GM15510 (cell line): ENCODE results near the gene CEP85.
A peak's percentile ranks its signal among the peaks of the same experiment; 100 is the strongest.

ENCODE experiments used
- POLR2A ChIP-seq: IDR thresholded peaks from 3 replicates; pipeline ENCODE4 v1.6.1; 2011; ENCODE audit warnings: borderline replicate concordance; ENCODE audit not compliant: insufficient read length; ENCODE audit errors: extremely low read depth

CEP85 gene

DNA sequence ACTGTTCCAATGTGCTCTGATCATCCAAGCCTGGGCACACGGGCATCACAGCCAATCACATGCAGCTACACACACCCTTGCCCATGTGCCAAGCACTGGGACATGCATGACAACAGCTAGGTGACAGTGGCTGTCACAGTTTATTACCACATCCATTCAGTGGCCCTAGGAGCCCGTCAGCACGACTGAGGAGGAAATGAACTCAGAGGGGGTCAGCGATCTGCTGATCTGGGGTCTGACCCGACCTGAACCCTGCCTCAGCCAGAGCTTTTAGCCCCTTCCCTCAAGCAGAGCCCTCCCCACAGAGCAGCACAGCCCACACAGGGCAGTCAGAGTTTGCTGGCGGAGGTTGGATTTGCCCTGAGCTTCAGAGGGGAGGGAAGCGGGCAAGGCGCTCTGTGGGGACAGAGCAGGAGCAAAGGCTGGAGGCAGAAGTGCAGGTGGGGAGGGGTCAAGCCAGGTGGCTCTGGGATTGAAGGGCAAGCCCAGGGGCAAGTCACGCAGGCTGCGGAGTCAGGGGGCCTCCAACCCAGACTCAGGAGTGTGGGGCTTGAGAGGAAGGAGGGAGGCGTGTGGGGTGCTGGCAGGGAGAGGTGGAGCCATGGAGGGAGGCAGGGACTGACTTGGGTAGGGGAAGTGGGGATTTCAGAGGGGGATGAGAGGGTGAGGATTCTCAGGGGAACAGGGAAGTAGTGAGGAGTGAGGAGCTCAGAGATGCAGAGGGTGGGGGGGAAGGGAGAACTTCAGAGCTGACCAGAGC is 56.3 kb downstream of the CEP85 start:
- no peak for TF ChIP-seq POLR2A

- TF ChIP-seq POLR2A = no peak
Measured at GRCh38 chr1:26290882-26291261, 56.9 kb downstream of the CEP85 start.

- no peak for TF ChIP-seq POLR2A
Measured at GRCh38 chr1:26291433-26291832, 57.4 kb downstream of the CEP85 start.

DNA sequence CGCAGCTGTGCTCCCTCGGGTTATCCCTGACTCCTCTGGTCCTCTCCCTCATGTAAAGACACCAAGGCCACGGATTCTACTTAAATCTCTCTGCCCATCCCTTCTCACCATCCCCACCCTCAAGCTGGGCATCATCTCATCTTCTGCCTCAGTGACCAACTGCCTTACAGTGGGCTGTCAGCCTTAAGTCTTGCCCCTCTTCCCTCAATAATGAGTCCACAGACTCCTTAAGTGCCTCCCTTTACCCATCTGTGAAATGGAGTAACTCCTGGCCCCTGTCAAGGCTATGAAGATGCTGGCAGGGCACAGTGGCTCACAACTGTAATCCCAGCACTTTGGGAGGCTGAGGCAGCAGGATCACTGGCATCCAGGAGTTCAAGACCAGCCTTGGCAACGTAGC is 57.9 kb downstream of the CEP85 start:
- TF ChIP-seq POLR2A = no peak

GRCh38 chr1:26293911-26294463 is 60.0 kb downstream of the CEP85 start:
- TF ChIP-seq POLR2A = no peak

- no peak for TF ChIP-seq POLR2A
Measured at GRCh38 chr1:26295194-26296138, 61.5 kb downstream of the CEP85 start.

GRCh38 chr1:26296340-26297056 is 62.5 kb downstream of the CEP85 start:
- TF ChIP-seq POLR2A = no peak

DNA sequence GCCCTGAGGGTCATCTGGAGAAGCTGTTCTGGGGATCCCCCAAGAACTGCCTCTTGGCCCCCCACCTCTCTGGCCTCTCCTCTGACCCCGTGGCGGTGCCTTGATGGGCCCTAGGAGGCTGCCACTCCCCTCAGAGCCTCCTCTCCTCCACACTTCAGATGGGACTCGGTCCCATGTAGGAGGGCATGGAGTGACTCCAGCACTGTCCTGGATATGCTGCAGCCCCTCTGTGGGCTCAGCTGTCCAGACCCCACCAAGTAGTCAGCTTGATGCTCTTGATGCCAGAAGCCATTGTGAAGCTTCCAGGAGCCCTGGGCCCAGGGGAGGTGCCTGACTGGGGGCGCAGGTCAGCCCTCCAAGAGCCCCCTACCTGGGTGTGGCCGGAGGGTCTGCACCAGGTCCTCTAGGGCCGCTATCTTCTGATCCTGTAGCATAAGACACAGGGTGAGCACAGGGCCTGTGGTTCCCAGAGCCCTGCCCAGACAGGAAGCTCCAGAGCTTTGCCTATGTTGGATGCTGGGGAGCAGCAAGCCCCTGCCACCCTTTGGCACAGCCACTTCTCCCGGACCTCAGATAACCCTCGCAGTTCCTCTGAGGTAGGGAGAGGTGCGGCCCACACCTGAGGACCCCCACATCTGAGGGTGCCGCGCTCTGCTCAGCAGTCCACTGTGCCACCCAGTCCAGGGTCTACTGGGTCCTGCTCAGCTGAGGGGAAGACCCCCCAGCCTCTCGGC is 63.2 kb downstream of the CEP85 start:
- TF ChIP-seq POLR2A = no peak

- TF ChIP-seq POLR2A = no peak
Measured at GRCh38 chr1:26297791-26298124, 63.8 kb downstream of the CEP85 start.

DNA sequence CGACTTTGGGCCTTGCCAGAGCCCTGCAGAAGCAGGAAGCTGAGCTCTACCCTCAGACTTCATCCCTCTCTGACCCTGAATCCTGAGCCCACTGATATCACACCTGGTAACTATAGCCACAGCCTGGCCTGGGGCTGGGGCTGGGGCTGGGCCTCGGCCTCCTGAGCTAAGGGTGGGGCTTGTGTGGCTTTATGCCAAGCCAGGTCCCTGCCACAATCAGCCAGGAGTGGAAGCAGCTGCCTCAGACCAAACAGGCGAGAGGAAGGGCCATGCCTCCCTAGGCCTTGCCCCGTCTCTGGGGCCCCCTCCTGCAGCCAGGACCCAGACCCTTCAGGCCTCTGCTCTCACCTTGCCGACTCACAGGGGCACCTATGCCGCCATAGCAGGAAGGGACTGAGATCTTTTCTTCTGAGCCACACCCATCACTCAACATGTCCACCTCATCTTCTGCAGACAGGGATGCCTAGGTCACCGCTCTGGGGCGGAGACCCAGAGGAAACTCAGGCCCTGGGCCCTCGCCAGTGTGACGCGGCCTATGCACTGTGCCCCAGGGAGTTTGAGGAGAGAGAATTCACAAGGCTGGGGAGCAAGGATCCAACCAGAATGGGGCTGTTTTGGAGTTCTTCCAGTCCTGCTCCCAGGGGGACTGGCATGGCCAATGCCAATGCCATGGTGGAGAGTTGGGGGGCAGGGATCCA is 66.7 kb downstream of the CEP85 start:
- no peak for TF ChIP-seq POLR2A

DNA sequence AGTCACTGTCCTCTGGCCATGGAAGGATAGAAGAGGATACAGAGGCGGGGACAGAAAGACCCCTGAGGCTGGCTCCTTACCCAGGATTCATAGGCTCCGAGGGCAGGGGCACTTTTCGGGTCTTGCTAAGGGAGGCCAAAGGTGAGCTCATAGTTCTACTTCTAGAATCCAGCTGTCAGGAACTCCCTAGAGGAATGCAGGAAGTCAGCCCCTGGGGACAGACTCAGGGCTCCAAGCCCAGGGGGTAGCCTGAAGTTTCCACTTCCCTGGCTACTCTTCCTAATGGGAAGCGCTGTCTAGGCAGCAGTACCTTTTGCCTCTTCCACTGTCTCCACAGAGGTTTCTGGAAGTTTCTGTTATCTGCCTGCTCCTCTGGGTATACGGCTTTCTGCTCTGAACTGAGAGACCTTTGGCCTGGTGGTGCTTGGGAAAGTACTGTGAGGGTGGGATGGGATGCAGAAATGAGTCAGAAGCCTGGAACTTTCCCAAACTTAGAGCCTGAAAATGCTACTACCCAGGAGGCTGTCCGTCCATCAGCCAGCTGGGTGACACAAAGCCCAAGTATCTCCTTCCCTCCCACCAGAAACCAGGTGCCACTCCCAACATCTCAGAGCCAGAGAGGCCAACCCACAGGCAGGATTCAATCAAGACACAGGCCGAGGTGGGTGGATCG is 68.9 kb downstream of the CEP85 start:
- TF ChIP-seq POLR2A = no peak

DNA sequence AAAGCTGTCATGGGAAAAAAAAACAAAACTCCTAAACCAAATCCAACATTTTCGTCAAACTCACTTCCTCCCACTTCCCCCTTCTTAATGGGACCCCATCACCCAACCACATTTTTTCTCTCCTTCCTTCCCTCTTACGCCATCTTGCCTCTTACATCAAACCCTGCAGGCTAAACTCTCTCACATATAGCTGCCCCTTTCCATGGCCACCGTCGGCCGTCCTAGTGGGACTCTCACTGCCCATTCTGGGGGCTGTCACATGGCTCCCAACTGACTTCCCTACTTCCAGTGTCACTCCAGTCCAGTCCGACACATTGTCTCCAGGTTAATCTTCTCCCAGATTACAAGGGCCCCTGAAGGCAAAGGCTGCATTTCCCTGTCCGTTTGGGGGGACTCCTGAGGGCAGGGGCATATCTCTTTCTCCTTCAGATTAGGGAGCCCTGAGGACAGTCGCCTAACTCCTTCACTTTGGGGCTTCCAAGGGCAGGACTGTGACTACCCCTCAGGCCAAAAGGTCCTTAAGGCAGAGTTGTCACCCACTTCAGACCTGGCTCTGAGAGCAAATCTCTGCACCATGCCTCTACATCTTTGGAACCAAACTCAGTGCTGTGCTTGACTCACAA is 71.8 kb downstream of the CEP85 start:
- TF ChIP-seq POLR2A = no peak

DNA sequence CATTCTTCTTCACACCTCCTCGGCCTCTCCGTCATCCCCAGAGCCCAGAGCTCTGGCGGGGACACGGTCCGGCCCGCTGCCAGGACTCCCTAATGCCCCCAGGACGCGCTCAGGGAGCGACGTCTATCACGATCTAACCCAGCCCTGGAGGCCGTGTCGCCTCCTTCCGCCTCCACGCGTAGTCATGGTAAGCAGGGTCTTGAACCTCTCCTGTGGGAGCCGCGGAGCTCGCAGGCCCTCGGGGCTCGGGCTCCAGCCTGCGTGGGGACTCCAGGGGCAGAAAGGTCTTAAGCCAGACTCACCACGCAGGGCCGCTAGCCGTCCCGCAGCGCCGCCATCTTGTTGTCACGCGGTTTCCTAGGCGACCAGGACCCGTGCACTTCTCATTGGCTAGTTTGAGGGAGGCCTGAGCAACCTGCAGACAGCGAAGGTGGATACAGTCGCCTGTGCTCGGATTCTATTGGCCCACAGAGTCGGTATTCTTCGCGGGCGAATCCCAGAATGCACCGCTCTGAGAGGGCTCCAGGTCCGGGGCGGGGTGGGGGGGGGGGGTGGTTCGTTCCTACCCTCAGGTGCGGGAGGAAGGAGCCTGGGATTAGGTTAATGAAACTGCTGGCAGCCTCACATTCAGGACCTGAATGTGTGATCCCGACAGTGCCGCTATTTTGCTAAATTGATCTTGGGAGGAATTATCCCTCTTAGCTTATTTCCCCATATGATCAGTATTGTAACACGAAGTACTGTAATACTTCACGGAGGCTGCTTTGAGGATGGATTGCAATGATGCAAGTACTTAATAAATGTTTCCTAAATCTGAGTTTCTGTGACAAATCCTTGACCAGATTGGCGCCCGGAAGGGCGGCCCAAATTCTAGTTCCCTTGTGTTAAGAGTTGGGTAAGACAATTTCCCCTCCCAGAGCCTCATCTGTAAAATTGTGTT is 72.6 kb downstream of the CEP85 start, which contains the start of gene UBXN11:
UBXN11 (minus strand) TSS at position 347 of the 940 bp plus-strand sequence. CDS start 3,753 bp downstream, outside the sequence.
- TF ChIP-seq POLR2A = peak; percentile 34
